ENCODE results near the gene TAMALIN. TPM values are rescaled to one million over a fixed set of nuclear protein-coding genes. Genes with fewer than 3 reads are reported as not detected.

TAMALIN gene
- total RNA-seq, 4 donors from 2014 or later, result 9.8 to 20.8 (median 14.5) TPM

DNA sequence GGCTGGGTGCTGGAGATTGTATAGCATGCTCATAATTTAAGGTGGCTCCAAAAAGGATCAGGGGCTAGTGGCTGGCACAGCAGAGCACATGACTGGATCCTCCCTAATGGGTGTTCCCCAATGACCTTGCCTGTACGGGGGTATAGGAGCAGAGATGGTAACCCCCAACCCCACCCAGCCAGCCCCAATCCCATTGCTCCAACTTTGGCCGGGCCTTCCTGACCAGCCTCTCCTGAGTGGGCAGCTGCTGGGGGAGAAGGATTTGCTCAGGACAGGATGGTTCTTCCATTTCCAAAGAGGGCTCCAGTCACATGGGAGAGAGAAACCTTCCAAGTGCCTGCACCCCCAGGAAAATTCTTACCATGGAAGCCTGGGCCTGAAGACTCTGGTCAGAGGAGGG lies 29.2 kb downstream of the TAMALIN start:
- peak overlapping the region; percentile 84 to 100 (median 98) for H3K27ac ChIP-seq
- no peaks in the 10 kb centered on the region for H3K36me3 ChIP-seq
- TF ChIP-seq POLR2A (IDR thresholded peaks at IDR 0.05), result no peak
- TF ChIP-seq, protein P1, sequence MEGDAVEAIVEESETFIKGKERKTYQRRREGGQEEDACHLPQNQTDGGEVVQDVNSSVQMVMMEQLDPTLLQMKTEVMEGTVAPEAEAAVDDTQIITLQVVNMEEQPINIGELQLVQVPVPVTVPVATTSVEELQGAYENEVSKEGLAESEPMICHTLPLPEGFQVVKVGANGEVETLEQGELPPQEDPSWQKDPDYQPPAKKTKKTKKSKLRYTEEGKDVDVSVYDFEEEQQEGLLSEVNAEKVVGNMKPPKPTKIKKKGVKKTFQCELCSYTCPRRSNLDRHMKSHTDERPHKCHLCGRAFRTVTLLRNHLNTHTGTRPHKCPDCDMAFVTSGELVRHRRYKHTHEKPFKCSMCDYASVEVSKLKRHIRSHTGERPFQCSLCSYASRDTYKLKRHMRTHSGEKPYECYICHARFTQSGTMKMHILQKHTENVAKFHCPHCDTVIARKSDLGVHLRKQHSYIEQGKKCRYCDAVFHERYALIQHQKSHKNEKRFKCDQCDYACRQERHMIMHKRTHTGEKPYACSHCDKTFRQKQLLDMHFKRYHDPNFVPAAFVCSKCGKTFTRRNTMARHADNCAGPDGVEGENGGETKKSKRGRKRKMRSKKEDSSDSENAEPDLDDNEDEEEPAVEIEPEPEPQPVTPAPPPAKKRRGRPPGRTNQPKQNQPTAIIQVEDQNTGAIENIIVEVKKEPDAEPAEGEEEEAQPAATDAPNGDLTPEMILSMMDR (IDR thresholded peaks at IDR 0.05), result no peak
- H3K27me3 ChIP-seq, result no peaks in the 10 kb centered on the region
- no peak overlapping the region for H3K4me3 ChIP-seq (replicated peaks in 1 of 3)
- DNase-seq, result no peak
- WGBS, 2 donors, result 79 to 88% methylated on average over 2 of the region's 2 CpGs
- H3K9me3 ChIP-seq, result no peaks in the 10 kb centered on the region
- intact Hi-C loops (cut with DNase I), result no loop called here
- H3K4me1 ChIP-seq, result peaks cover 41 to 63% of the 10 kb centered on the region in 2 donors

DNA sequence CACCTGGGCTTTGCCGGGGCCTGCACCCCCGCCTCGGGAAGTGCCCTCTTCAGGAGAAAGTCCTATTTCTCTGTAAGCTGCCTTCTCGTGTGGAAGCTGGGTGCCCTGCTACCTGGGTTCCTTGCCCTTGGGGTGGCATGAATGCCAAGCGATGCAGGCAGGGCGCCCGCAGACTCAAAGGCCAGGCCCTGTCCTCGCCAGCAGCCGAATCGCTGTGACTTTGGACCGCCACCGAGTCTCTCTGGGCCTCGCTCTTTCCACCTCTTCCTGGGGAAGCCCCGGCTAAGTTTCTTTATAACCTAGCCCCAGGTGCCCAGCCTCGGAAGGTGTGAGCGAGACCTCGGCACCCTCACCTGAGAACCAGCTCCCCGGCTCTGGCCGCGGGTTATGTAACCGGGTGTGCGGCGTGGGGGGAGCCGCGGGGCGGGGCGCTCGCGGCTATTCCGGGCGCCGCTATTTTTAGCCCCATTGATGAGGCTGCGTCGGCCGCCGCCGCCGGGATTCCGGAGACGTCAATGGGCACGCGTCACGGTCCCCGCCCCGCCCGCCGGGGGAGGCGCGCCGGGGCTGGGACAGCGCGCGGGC lies 29.9 kb downstream of the TAMALIN start:
- peaks cover 41 to 68% of the 10 kb centered on the region in 2 donors for H3K4me1 ChIP-seq

DNA sequence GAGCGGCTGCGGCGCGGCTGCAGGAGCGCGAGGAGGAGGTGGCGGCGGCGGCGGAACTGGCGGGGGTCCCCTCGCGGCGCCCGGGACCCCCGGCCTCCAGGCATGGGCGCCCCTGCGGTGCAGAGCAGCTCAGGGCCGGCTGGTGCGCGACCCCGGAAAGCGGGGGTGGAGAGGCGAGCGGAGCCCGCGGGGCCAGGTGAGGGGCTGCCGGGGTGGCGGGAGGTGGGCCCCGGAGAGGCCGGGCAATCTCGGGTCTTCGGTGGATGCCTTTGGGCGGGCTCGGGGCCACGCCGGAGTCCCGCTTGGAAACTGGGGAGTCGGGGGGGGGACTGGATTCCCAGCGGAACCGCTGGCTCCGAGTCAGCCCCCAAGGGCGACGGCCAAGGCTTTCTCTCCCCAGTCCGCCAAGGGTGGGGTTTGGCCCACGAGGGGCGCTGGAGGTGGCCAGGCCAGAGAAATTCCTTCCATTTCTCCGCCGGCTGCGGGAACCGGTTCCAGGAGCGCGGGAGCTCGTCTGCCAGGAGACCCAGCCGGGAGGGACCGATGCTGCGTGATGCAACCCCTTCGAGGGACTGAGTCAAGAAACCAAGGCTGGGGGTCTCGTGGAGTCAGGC lies 30.6 kb downstream of the TAMALIN start:
- TF ChIP-seq POLR2A (IDR thresholded peaks at IDR 0.05), result no peak
- TF ChIP-seq, protein P1 (IDR thresholded peaks at IDR 0.05), result no peak
- no peaks in the 10 kb centered on the region for H3K27me3 ChIP-seq
- no peaks in the 10 kb centered on the region for H3K36me3 ChIP-seq
- DNase-seq, result peak; percentile 68 to 75
- H3K9me3 ChIP-seq, result no peaks in the 10 kb centered on the region
- WGBS, 2 donors, result 0 to 1% methylated on average over 16 of the region's 59 CpGs
- intact Hi-C loops (cut with DNase I), result no loop called here
- H3K4me1 ChIP-seq, result peaks cover 36 to 68% of the 10 kb centered on the region in 2 donors
- peak overlapping the region; percentile 74 to 83 (median 81) for H3K4me3 ChIP-seq (replicated peaks in 1 of 3)
- peak overlapping the region; percentile 86 to 98 (median 95) for H3K27ac ChIP-seq

More for the DNA sequence above, 29.9 kb downstream of the TAMALIN start:
- intact Hi-C loops (cut with DNase I), result no loop called here
- WGBS, 2 donors, result 21 to 53% methylated on average over 8 to 15 of the region's 53 CpGs
- Histone ChIP-seq H3K27ac (peak overlapping the region; percentile 84 to 100 (median 98)), H3K9me3 (no peaks in the 10 kb centered on the region), H3K36me3 (no peaks in the 10 kb centered on the region), H3K4me3 (replicated peaks in 1 of 3) (peak overlapping the region in 1 of 3 donors; percentile 18), H3K27me3 (no peaks in the 10 kb centered on the region)
- peak; percentile 93 for DNase-seq
- peak; percentile 17 to 86 for TF ChIP-seq POLR2A (IDR thresholded peaks at IDR 0.05)
- TF ChIP-seq, protein P1 (IDR thresholded peaks at IDR 0.05), result no peak

DNA sequence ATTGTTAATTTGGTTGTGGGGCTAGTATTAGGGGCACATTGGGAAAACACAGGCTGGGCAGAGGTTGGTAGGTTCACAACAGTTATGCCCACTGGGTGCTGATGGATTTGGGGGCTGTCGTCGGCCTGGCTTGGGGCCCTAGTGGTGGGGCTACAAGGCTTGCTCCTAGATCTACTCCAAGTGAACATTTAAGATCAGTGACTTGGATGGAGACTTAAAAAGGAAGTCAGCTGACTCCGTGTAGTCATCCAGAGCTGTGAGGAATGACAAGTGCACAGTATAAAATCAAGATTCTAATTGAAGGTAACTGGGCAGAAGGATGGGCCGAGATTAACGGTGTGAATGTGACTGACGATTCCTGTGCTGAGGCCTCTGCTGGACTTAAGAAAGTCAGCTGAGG lies 31.7 kb downstream of the TAMALIN start:
- Histone ChIP-seq H3K4me1 (peaks cover 40 to 73% of the 10 kb centered on the region in 2 donors), H3K36me3 (no peaks in the 10 kb centered on the region), H3K27me3 (no peaks in the 10 kb centered on the region), H3K27ac (peak overlapping the region; percentile 86 to 98 (median 95)), H3K9me3 (no peaks in the 10 kb centered on the region), H3K4me3 (replicated peaks in 1 of 3) (peak overlapping the region in 1 of 3 donors; percentile 81)
- TF ChIP-seq, protein P1 (IDR thresholded peaks at IDR 0.05), result peak in 1 of 6 experiments; percentile 4
- TF ChIP-seq POLR2A (IDR thresholded peaks at IDR 0.05), result peak in 1 of 2 donors; percentile 43
- whole genome bisulfite sequencing, 2 donors, result 57 to 64% methylated on average over 6 of the region's 6 CpGs
- intact Hi-C loops (cut with DNase I), result no loop called here
- DNase-seq, result no peak

DNA sequence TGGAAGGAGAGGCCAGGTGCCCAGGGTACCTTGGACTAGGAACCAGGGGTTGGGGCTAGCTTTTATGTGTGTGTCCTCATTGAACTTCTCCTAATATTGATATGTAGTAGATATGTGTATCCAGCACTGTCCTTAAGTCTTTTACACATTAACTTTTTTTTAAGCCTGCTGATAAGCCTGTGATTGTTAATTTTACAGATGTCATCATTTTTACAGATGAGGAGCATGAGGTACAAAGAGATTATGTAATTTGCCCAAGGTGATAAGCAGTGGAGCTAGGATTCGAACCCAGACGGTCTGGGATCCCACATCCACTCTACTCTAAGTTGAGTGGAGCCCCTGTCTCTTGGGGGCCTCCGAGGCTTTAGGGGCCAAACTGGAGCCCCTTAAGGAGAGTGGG lies 34.3 kb downstream of the TAMALIN start:
- Histone ChIP-seq H3K36me3 (no peaks in the 10 kb centered on the region), H3K9me3 (no peaks in the 10 kb centered on the region), H3K4me3 (replicated peaks in 1 of 3) (no peak overlapping the region), H3K27me3 (no peaks in the 10 kb centered on the region), H3K27ac (peak overlapping the region; percentile 95 to 98 (median 95)), H3K4me1 (peaks cover 53 to 86% of the 10 kb centered on the region in 2 donors)
- DNase-seq, result no peak
- TF ChIP-seq, protein P1 (IDR thresholded peaks at IDR 0.05), result no peak
- TF ChIP-seq POLR2A (IDR thresholded peaks at IDR 0.05), result no peak
- intact Hi-C loops (cut with DNase I), result no loop called here
- WGBS, 2 donors, result 77 to 92% methylated on average over 3 of the region's 3 CpGs

Measured in thyroid gland (tissue), 4 donors.